K562 (cell line): Measurements from ENCODE around the gene IFNGR2. TPM values are rescaled to one million over a fixed set of nuclear protein-coding genes. Genes with fewer than 3 reads are reported as not detected.

ENCODE experiments used
- ATF4 ChIP-seq: fragments of 450-650 bp; formaldehyde crosslinking; IDR thresholded peaks from 2 replicates; pipeline ENCODE4 v1.4.0; 2022; ENCODE audit warnings: mild to moderate bottlenecking, moderate library complexity
- CBFB ChIP-seq: sonication (generic); formaldehyde crosslinking; IDR thresholded peaks from 2 replicates; pipeline ENCODE4 v1.4.0; 2020; ENCODE audit warnings: mild to moderate bottlenecking, missing genetic modification reagents
- FOXP1 ChIP-seq: sonication (generic); formaldehyde crosslinking; IDR thresholded peaks from 2 replicates; pipeline ENCODE4 v1.8.0; 2022; ENCODE audit warnings: mild to moderate bottlenecking, missing genetic modification reagents
- GATA2 ChIP-seq: sonication (generic); formaldehyde crosslinking; IDR thresholded peaks from 2 replicates; pipeline ENCODE4 v1.4.0; 2020; ENCODE audit warnings: mild to moderate bottlenecking, missing genetic modification reagents
- GTF3C2 ChIP-seq: IDR thresholded peaks from 3 replicates; pipeline ENCODE4 v1.6.1; 2011; ENCODE audit warnings: borderline replicate concordance, mild to moderate bottlenecking, moderate library complexity; ENCODE audit not compliant: insufficient read length; ENCODE audit errors: extremely low read depth
- PBX2 ChIP-seq, 2 experiments: IDR thresholded peaks in 1 of 2; conservative IDR thresholded peaks in 1 of 2; 2 replicates each; pipeline ENCODE4 v1.6.1; 2016; ENCODE audit warnings: low read depth in 2 of 2, mild to moderate bottlenecking in 1 of 2, missing compliant biosample characterization in 1 of 2, missing genetic modification characterization in 1 of 2, moderate library complexity in 1 of 2
- PCBP1 ChIP-seq: fragments of 200-400 bp; formaldehyde crosslinking; IDR thresholded peaks from 2 replicates; pipeline ENCODE4 v1.6.1; 2018; ENCODE audit warnings: mild to moderate bottlenecking, low read depth, low read length; ENCODE audit not compliant: poor library complexity, severe bottlenecking
- PHF21A ChIP-seq: fragments of 450-650 bp; IDR thresholded peaks from 2 replicates; pipeline ENCODE4 v1.6.1; 2017; ENCODE audit warnings: low read depth, borderline replicate concordance
- POLR2G ChIP-seq: fragments of 200-400 bp; formaldehyde crosslinking; IDR thresholded peaks from 2 replicates; pipeline ENCODE4 v1.6.1; 2017; ENCODE audit warnings: low read depth, mild to moderate bottlenecking, antibody characterized with exemption, low read length, moderate library complexity
- RBM34 ChIP-seq: fragments of 200-400 bp; formaldehyde crosslinking; IDR thresholded peaks from 2 replicates; pipeline ENCODE4 v1.6.1; 2018; ENCODE audit warnings: low read length, borderline replicate concordance; ENCODE audit not compliant: insufficient read depth
- SAP30 ChIP-seq: fragments of 200-600 bp; sonication (generic); IDR thresholded peaks from 2 replicates; pipeline ENCODE4 v1.6.1; 2012; ENCODE audit warnings: borderline replicate concordance, low read depth, mild to moderate bottlenecking, moderate library complexity, low read length, control low read depth, inconsistent platforms; ENCODE audit not compliant: insufficient read depth, poor library complexity, severe bottlenecking
- SMARCA4 ChIP-seq: fragments of 450-650 bp; IDR thresholded peaks from 2 replicates; pipeline ENCODE4 v1.6.1; 2016
- SREBF1 ChIP-seq: fragments of 150-350 bp; IDR thresholded peaks from 2 replicates; pipeline ENCODE4 v1.6.1; 2014; ENCODE audit warnings: antibody characterized with exemption, low read depth, low read length, borderline replicate concordance
- XRCC4 ChIP-seq: IDR thresholded peaks from one replicate; pipeline ENCODE4 v1.6.1; 2011; ENCODE audit not compliant: insufficient read depth, insufficient read length; ENCODE audit errors: extremely low read depth
- ZBTB1 ChIP-seq: sonication (generic); formaldehyde crosslinking; IDR thresholded peaks from 2 replicates; pipeline ENCODE4 v1.8.1; 2023; ENCODE audit warnings: missing genetic modification reagents, low read depth, mild to moderate bottlenecking, borderline replicate concordance
- ZNF3 ChIP-seq: fragments of 250-450 bp; sonication (Bioruptor Pico); IDR thresholded peaks from 2 replicates; pipeline ENCODE4 v1.5.0; 2021; ENCODE audit warnings: mild to moderate bottlenecking, moderate library complexity
- ZNF444 ChIP-seq: fragments of 250-450 bp; sonication (Bioruptor Pico); IDR thresholded peaks from 2 replicates; pipeline ENCODE4 v1.4.0; 2020; ENCODE audit warnings: mild to moderate bottlenecking, moderate library complexity
- ZNF449 ChIP-seq: fragments of 250-450 bp; sonication (Bioruptor Pico); IDR thresholded peaks from 2 replicates; pipeline ENCODE4 v1.8.0; 2022; ENCODE audit warnings: moderate library complexity, mild to moderate bottlenecking, inconsistent platforms
- polyA plus RNA-seq, 8 experiments: library from polyadenylated mRNA; depleted of rRNA in 4 of 8; stranded (reverse) in 5 of 8; unstranded in 3 of 8; fragments of >200 nt; fragmentation: Nextera tagmentation in 2 of 8; fragmentation: Illumina TruSeq in 1 of 8; extraction: Ambion mirVana in 2 of 8; extraction: Trizol in 1 of 8; gene quantifications; 2 replicates each; pipeline versions ENCODE4 v1.2.1 to v1.2.3, GENCODE V29; 2011 to 2014; ENCODE audit warnings: inconsistent platforms in 1 of 8, missing spikeins in 1 of 8
- total RNA-seq, 7 experiments: library from RNA; depleted of rRNA in 6 of 7; stranded (reverse); fragments of >200 nt in 6 of 7; fragmentation: Illumina TruSeq in 2 of 7; extraction: Trizol in 2 of 7; gene quantifications; 2 replicates each; pipeline versions ENCODE4 v1.2.1 to v1.2.3, GENCODE V29; 2011 to 2021; ENCODE audit warnings: low replicate concordance in 1 of 7

The IFNGR2 gene
- total and polyA plus RNA-seq, 9 of the 15 experiments (the other 6 are each of a cell fraction or from before 2014, with no cell fraction given) = 6.7 to 58.0 (median 28.5) TPM

GRCh38 chr21:33479679-33480480 is 76.7 kb downstream of the IFNGR2 start, which contains the start of gene TMEM50B (continued):
- TF ChIP-seq RBM34 = no peak
- no peak for TF ChIP-seq GTF3C2
- TF ChIP-seq CBFB (CRISPR knock-in tag) = no peak
- TF ChIP-seq GATA2 (CRISPR knock-in tag) = 0 out of 2 replicates have a peak, but pooled peaks have one; percentile 24
- TF ChIP-seq PCBP1 = peak; percentile 55
- peak; percentile 78 for TF ChIP-seq ZBTB1 (CRISPR knock-in tag)
- TF ChIP-seq SREBF1 = no peak
- peak; percentile 88; the same call in 1 of the 2 replicates for TF ChIP-seq PHF21A
- TF ChIP-seq FOXP1 (CRISPR knock-in tag) = no peak; the same call in 1 of the 2 replicates
- 0 out of 2 replicates have a peak, but pooled peaks have one; percentile 60 for TF ChIP-seq ATF4 (CRISPR knock-in tag)
- TF ChIP-seq SMARCA4 = no peak
- no peak for TF ChIP-seq ZNF444 (CRISPR knock-in tag)
- no peak for TF ChIP-seq SAP30
- TF ChIP-seq PBX2 (CRISPR knock-in tag; IDR thresholded peaks at IDR 0.05; ENCODE audit: low read depth) = no peak
- no peak; the same call in 1 of the 2 replicates for TF ChIP-seq PBX2 (tag; conservative IDR thresholded peaks at IDR 0.05; ENCODE audit: low read depth)
- TF ChIP-seq POLR2G = peak; percentile 98
- TF ChIP-seq ZNF449 (CRISPR knock-in tag) = no peak
- no peak for TF ChIP-seq XRCC4
- TF ChIP-seq ZNF3 (CRISPR knock-in tag) = no peak
